HG03103 (cell line): ENCODE data around the gene ZNF829.
A peak's percentile ranks its signal among the peaks of the same experiment; 100 is the strongest.

ENCODE experiments used
- ATAC-seq: cut with Tn5 transposase; IDR thresholded peaks from one replicate; pipeline ENCODE4 v1.9.1; 2021; ENCODE audit warnings: low read depth; ENCODE audit not compliant: unreplicated experiment

The ZNF829 gene

GRCh38 chr19:36915992-36916830, at the start of gene ZNF829, which contains the start of gene ZNF568:
TSS of gene ZNF829 (minus strand) at chr19:36916291. CDS start at chr19:36915167, 1,124 bp downstream.
TSS of gene ZNF568 (plus strand) at chr19:36916332. CDS start at chr19:36922771, 6,439 bp downstream.
- ATAC-seq, result peak; percentile 84

- ATAC-seq, result no peak
These were observed 47.2 kb upstream of the ZNF829 start for GRCh38 chr19:36963280-36963679.

- ATAC-seq, result no peak
These were observed 46.3 kb upstream of the ZNF829 start for GRCh38 chr19:36962346-36962745.

- ATAC-seq, result no peak
These were observed 34.4 kb upstream of the ZNF829 start for GRCh38 chr19:36950335-36951119.

GRCh38 chr19:36939153-36939552, 23.1 kb upstream of the ZNF829 start:
- no peak for ATAC-seq

GRCh38 chr19:36931684-36932083, 15.6 kb upstream of the ZNF829 start:
- no peak for ATAC-seq

- no peak for ATAC-seq
These were observed 2.0 kb upstream of the ZNF829 start for GRCh38 chr19:36918090-36918489.

GRCh38 chr19:36916991-36917390, 900 bp upstream of the ZNF829 start:
- no peak for ATAC-seq

GRCh38 chr19:36898422-36898821, 17.7 kb downstream of the ZNF829 start:
- ATAC-seq, result no peak

GRCh38 chr19:36894849-36895383, 21.2 kb downstream of the ZNF829 start:
- ATAC-seq, result no peak

GRCh38 chr19:36891768-36892357, 24.2 kb downstream of the ZNF829 start:
- no peak for ATAC-seq

- no peak for ATAC-seq
These were observed 38.8 kb downstream of the ZNF829 start for GRCh38 chr19:36876993-36877938.

- no peak for ATAC-seq
These were observed 64.2 kb downstream of the ZNF829 start for GRCh38 chr19:36851898-36852297.

GRCh38 chr19:36850559-36851442, 65.3 kb downstream of the ZNF829 start, which contains the start of gene ZNF345:
TSS of gene ZNF345 (plus strand) at chr19:36850876. CDS start at chr19:36876831, 25,955 bp downstream.
- ATAC-seq, result peak; percentile 79

- peak; percentile 86 for ATAC-seq
These were observed 66.2 kb downstream of the ZNF829 start for GRCh38 chr19:36849701-36850558.

- no peak for ATAC-seq
These were observed 68.1 kb downstream of the ZNF829 start for GRCh38 chr19:36847968-36848367.

GRCh38 chr19:36838784-36839324, 77.2 kb downstream of the ZNF829 start:
- ATAC-seq, result no peak
